Putamen (tissue), 1 donor: ENCODE data around the gene MT1A.
"Not testable (repeated sequence)": the region's sequence is repeated elsewhere in the genome, so short reads cannot be mapped to it uniquely, and the experiment has no call there.

Experiments
- DNase-seq: peaks from one replicate; pipeline ENCODE4 v3.0.0-alpha.2; 2016; ENCODE audit warnings: low spot score

MT1A gene

GRCh38 chr16:56610609-56611111 is 27.8 kb upstream of the MT1A start:
- DNase-seq, result no peak

DNA sequence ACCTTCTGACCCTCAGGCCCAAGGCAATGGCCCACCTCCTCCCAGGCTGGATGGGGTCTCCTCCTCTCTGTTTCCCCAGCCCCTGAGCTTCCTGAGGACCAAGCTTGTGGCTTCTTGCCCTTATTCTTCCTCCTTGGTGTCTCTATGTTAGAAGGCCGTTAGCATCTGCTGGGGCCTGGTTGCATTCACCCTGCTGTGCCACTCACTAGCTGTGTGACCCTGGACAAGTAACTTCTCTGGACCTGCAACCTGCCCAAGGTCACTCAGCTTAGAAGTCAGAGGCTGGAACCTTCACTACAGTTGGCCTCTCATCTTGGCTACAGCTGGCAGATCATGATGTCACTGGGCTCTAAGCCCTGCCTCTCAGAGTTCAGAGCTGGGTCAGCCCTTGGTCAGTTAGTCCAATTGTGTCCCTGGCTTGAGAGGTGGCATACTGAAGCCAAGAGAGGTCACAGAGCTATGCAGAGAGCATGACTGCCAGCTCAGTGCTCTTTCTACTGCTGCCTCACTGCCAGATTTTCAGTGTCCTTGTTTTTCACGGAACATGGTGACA is 27.1 kb upstream of the MT1A start:
- DNase-seq, result no peak

DNA sequence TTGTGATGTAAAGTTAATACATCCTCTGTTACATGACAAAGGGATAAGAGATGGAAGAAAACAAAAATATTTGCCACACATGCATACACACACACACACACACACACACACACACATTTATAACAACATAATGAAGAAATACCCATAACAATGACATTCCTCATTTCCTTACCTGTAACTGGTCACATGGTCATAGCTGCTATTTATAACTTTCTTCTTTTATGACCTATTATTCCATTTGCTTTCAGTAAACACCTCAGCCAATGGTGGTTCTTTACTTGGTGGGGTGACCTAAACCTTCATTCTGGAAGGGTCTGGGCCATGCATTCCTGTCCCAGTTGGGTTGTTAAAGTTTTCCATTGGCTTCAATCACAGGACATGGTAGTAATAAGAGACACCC is 24.8 kb upstream of the MT1A start:
- DNase-seq, result no peak

DNA sequence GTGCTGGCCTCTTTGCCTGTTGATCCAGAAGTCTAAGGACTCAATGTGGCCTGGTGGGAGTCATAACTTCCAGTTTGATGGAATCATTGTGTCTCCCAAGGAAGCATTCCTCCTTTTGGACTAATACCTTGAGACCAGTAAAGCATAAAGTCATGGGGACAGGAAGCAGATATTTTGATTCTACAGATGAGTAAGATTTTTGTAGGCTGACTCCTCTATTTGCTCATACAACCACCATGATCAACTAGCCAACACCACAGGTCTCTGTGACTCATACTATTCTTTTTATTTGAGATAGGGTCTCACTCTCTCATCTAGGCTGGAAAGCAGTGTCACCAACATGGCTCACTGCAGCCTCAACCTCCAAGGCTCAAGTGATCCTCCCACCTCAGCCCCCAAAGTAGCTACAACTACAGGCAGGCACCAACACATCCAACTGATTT is 23.9 kb upstream of the MT1A start:
- DNase-seq, result no peak

DNA sequence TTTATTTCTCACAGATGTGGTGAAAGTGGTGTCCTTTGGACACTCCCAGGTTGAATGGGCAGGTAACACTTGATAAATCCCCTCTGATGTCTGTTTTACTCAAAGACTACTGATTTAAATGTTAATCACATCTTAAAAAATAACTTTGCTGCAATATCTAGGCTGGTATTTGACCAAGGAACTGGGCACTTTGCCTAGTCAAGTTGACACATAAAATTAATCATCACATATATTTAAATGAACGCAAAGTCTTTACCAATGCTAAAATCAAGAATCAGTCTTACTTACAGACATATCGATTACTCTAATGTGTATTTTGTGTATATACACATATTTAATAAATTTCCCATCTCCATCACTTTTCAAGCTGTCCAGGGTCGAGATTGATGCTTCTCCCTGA is 23.1 kb upstream of the MT1A start:
- no peak for DNase-seq

- DNase-seq, result no peak
Observed at GRCh38 chr16:56616608-56617211, 21.8 kb upstream of the MT1A start.

DNA sequence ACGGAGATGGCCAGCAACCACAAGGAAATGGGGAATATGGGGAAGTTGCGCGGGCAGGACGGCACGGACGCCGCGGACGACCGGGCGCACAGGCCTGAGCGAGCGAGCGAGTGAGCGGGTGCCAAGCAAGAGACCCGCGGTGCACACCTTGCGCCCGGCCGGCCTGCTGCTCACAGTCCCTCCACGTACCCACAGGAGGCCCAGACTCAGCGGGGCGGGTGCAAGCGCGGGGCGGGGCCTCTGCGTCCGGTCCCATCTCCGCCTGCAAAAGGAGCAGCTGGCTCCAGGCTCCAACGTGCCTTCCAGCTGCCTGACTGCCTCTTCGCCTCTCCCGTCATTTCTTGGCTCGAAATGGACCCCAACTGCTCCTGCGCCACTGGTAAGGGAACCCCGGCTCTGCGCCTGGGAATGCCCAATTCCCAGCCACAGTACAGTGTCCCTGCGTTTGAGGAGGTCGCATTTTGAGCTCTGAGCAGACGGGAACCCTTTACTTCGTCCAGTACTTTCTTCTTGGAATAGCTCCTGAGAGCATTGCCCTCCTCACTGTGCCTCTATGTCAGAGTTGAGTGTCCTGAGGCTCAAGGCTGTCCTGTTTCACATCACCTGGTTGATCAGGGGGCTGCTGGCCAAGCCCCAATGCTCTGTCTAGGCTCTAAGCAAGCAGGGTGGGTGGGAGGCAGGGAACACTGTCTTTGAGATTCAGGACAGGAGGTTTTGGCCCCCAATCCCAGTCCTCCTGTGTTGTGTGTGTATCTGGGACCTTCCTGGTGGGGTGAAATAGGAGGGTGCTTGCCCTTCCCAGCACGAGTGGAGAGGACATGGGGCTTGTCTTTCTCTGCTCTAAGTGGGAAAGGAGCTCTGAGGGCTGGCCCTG is 21.0 kb upstream of the MT1A start:
- DNase-seq, result no peak

DNA sequence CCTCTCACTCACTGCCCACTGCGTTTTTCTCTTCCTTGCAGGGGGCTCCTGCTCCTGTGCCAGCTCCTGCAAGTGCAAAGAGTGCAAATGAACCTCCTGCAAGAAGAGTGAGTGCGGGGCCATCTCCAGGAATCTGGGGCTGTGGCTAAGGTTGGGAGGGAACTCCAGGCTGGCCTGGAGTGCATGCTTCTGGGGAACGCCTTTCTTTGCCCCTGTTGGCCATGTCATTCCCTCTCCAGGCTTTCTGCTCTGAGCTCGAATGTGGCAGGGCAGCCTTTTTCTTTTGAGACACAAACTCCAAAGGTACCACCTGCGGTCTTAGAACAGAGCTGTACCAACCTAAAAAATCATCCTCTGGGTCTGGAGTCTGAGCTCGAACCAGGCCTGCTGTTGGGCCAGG is 20.3 kb upstream of the MT1A start:
- no peak for DNase-seq

DNA sequence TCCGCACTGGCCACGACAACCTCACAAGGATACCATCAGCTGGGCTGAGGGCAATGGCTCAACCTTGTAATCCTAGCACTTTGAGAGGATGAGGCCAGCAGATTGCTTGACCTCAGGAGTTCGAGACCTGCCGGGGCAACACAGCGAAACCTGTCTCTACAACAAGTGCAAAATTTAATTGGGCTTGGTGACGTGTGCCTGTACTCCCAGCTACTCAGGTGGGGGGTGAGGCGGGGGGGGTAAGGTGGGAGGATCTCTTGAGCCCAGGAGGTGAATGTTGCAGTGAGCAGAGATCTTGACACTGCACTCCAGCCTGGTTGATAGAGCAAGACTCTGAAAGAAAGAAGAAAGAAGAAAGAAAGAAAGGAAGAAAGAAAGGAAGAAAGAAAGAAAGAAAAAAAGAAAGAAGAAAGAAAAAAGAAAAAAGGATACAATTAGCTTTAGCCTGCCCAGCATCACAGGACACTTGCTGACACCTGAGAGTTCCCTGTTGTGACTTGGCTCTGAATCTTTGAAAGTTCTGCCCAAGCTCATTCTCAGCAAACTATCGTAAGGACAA is 18.0 kb upstream of the MT1A start:
- no peak for DNase-seq

DNA sequence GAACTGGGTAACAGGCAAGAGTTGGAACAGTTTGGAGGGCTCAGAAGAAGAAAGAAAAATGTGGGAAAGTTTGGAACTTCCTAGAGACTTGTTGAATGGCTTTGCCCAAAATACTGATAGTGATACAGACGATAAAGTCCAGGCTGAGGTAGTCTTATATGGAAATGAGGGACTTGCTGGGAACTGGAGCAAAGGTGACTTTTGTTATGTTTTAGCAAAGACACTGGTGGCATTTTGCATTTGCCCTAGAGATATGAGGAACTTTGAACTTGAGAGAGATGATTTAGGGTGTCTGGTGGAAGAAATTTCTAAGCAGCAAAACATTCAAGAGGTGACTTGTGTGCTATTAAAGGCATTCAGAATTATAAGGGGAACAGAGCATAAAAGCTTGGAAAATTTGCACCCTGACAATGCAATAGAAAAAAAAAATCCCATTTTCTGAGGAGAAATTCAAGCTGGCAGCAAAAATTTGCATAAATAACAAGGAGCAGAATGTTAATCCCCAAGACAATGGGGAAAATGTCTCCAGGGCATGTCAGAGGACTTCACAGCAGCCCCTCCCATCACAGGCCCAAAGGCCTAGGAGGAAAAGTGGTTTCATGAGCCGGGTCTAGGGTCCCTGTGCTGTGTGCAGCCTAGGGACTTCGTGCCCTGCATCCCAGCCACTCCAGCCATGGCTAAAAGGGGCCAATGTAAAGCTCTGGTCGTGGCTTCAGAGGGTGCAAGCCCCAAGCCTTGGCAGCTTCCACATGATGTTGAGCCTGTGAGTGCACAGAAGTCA is 16.6 kb upstream of the MT1A start:
- not testable (repeated sequence) for DNase-seq

- DNase-seq, result not testable (repeated sequence)
Observed at GRCh38 chr16:56623184-56623583, 15.3 kb upstream of the MT1A start.

DNA sequence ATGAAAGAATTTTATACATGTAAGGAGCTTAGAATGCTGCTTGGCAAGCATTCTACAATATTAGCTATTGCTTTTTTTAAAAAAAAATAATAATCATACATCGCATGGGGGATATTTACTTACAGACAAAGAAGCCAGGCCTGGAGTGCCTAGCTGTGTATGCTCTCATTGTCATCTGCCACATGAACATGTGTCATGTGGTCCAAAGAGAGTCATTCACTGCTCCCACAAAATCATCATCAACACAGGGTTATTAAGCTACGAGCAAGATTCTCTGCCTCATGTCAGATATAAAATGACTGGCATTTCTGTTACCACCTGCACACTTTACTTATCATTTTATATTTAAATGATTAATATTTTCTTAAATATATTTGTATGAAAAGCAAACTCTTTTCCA is 14.8 kb upstream of the MT1A start:
- DNase-seq, result no peak

- DNase-seq, result peak; percentile 73
Observed at GRCh38 chr16:56625140-56625942, 13.1 kb upstream of the MT1A start, which contains the start of gene MT1E. MT1E (plus strand) TSS chr16:56625781; CDS start chr16:56625852, 71 bp downstream.

DNA sequence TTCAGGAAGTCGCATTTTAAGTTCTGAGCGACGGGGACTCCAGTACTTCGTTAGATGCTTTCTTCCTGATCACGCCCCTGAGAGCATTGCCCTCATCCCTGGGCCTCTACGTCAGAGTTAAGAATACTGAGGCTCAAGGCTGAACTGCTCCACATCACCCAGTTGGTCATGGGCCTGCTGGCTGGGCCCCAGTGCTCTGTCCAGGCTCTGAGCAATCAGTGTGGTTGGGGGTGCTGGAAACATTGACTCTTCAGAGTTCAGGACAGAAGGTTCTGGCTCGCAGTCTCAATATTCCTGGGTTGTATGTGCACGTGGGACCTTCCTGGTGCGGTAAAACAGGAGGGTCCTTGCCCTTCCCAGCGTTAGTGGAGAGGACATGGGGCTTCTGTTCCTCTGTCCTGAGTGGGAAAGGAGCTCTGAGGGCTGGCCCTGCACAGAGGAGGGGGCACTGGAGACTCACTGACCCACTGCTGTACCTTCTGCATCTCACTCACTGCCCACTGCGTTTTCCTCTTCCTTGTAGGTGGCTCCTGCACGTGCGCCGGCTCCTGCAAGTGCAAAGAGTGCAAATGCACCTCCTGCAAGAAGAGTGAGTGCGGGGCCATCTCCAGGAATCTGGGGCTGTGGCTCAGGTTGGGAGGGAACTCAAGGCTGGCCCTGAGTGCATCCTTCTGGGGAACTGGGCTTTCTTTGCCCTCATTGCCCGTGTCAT is 12.4 kb upstream of the MT1A start:
- DNase-seq, result no peak

- DNase-seq, result no peak
Observed at GRCh38 chr16:56626685-56627084, 11.8 kb upstream of the MT1A start.

GRCh38 chr16:56628486-56629350 is 9.7 kb upstream of the MT1A start:
- no peak for DNase-seq

DNA sequence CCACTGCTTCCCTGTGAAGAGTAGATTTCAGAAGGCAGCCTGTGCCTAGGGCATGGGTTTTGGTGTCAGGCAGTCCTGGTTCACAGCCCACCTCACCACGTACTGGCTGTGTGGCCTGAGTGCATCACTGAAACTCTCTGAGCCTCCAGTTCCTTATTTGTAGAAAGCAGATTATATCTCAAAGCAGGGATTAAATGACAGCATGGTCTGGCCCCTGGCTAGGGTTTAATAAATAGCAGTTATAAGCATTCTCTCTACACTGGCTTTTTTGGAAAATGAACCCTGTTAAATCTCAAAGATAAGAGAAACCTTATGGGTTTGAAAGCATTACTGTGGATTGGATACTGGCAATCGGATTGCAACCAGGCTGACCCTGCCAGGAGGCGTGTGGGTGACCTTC is 8.9 kb upstream of the MT1A start:
- no peak for DNase-seq

GRCh38 chr16:56630134-56630533 is 8.3 kb upstream of the MT1A start:
- DNase-seq, result no peak

- DNase-seq, result no peak
Observed at GRCh38 chr16:56631197-56631596, 7.3 kb upstream of the MT1A start.

DNA sequence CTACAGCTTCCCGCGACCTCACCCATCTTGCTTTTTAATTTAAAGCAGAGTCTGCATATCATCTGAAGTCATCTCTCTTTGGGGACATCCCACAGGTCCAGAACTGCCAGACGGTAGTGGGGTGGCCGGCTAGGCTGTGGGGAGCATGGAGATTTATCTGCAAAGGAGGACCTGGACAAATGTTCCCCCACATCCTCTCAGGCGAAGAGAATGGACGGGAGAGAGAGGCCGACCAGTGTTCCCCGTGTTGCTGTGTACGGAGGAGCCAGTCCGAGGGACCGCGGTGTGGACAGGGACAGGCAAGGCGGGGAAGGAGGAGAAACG is 6.7 kb upstream of the MT1A start:
- DNase-seq, result no peak
